HG03280 (cell line): ENCODE data around the gene CCER1.

Experiments used
- ATAC-seq: cut with Tn5 transposase; IDR thresholded peaks from one replicate; pipeline ENCODE4 v1.9.1; 2021; ENCODE audit warnings: mild to moderate bottlenecking, moderate library complexity; ENCODE audit not compliant: unreplicated experiment

CCER1 gene

DNA sequence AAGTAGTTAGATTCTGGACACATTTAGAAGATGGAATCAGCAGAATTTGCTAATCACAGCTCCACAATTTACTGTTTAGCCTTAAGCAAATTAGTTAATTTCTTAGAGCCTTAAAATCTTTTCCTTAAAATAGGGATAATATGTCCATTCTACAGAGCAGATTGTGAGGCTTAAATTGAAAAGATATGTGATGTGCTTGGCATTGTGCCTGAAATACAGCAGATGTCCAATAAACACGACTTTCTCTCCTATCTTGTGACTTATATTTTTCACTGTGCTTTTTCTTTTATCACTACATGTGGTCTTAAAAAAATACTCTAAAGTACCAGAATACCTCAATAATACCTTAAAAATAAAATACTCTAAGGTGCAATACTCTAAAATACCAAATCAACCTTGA is 30.6 kb downstream of the CCER1 start:
- no peak for ATAC-seq

DNA sequence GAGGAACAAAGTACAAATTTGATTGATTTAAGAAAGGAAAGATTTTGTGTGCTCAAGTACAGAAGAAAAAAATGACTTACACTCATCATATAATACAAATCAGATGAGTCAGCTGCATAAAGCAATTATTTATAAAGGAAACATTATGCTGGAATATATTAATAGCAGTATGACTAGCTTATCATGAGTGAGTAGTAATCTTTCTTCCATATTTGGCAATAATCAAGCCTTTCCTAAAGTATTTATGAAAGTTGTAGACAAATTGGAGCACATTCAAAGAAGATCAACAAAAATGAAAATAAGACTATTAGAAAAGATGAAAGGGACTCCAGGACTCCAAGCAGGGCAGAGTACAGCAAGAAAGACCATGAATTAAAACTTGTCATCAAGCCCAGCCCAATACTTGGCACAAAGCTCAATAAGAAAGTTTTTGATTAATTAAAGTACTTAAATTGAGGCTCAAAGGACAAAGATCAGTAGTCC is 32.8 kb downstream of the CCER1 start:
- no peak for ATAC-seq

DNA sequence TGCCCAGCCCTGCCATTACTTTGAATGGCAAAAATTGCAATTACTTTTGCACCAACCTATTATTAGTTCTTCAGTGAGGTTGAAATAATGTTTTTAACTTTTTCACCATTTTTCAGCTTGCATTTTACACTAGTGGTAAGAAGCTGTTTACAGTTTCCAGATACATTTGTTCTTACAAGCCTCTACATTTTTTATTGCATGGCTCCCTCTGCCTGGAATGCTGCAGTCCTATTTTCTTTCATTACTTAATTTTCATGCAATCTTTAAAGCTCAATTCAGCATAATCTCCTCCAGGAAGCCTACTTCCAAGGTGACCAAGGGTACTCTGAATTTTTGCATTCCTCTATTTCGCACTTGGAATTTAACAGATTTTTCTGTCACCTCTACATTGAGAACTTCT is 33.4 kb downstream of the CCER1 start:
- no peak for ATAC-seq

DNA sequence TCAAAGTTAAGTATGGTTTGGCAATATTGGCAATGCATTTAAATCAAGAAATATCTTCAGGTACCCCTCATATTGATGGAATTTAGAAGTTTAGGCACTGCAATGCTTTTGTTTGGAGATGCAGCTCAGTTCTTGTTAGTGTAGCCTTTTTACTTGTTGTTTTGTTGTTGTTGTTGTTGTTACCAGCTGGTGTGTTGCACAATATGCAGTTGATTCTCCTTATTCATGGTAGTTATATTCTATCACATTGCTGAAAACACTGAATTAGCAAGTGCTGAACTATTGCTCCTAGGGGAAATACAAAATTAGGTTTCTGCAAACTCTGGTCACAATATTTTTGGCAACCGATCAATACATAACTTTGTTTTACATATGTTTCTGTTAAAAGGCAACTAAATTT is 34.8 kb downstream of the CCER1 start:
- no peak for ATAC-seq

DNA sequence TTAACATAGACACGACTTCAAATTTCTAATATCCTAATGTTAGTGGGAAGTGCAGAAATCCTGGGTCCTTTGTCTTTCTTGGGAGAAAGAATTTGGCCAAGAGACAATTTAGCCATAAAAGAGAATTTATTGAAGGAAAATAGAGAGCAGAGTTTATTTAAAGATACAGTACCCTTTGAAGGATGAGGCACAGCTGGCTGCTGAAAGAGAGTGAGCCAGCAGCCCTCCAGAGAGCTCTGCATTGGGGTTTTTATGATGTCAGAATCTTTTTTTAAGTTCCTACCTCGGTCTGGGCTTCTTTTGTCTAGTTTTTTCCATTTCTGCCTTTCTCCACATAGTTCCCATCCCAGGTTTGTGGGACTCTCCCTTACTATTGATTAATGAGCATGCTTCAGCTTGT is 37.5 kb downstream of the CCER1 start:
- ATAC-seq = no peak

DNA sequence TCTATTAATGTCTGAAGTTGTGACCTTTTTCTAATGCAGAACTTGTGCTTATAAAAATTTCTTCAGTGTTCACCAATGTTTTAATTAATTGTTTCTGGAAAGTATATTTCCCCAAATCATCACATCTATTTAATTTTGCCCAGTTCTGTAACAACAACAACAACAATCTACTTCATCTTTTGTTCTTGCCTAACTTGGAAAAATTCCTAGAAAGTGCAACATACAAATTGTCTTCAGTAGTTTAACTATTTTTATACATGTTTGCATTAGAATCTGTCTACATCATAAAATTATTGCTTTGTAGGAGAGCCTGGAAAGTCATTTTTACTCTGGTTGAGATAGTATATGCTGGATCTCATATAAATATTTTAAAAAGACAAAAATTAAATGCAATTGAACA is 38.5 kb downstream of the CCER1 start:
- ATAC-seq = no peak

DNA sequence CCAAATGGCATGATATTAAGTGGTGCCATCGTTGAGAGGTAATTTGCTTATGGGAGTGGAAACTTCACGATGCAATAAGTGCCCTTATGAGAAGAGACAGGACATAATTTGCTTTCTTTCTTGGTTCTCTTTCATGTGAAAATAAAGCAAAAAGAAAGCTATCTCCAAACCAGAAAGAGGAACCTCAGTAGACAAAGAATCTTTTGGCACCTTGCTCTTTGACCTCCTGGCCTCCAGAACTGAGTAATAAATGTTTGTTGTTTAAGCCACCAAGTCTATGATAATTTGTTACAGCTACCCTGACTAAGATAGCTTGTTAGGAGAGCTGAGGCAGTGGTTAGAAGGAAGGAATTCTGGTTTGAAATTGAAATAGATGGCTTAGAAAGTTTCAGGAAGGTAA is 39.6 kb downstream of the CCER1 start:
- no peak for ATAC-seq

DNA sequence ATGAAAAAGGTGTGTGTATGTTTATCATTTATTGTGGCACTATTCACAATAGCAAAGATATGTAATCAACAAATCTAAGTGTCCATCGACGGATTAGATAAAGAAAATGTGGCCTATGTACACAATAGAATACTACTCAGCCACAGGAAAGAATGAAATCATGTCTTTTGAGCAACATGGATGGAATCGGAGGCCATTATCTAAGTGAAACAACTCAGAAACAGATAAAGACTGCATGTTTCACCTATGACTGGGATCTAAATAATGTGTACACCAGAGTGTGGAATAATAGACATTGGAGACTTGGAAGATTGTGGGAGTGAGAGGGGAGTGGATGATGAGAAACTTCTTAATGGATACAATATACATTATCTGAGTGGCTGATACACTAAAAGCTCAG is 44.0 kb downstream of the CCER1 start:
- no peak for ATAC-seq

DNA sequence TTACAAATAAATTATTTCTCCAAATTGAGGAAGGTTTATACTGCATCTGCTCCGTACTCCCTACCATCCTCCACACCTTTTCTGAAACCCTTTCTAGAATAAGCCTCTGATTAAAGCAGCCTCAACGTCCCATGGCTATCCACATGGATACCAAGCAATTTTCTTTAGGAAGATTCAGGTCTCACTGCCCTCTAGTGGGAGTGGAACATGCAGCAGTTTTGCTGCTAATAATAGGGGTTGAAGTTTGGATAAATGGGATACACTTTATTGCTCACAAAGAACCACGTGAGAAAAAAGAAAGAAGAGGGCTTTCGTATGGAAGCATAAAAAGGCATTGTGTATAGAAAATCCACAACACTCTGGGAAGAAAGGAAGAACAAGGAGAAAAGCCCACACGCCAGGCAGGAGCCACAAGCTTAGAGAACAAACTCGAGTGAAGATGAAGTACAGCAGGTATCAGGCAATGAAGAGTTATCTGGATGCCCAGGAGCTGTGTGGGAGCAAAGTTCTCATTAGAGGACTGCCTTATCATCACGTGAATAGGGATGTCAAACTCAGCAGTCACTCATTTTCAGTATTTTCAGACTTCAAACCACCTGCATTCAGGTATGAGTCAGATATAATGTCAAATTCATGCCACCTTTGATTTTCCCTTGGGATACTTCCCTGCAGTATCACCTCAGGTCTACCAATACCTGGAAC is 45.8 kb downstream of the CCER1 start:
- no peak for ATAC-seq

DNA sequence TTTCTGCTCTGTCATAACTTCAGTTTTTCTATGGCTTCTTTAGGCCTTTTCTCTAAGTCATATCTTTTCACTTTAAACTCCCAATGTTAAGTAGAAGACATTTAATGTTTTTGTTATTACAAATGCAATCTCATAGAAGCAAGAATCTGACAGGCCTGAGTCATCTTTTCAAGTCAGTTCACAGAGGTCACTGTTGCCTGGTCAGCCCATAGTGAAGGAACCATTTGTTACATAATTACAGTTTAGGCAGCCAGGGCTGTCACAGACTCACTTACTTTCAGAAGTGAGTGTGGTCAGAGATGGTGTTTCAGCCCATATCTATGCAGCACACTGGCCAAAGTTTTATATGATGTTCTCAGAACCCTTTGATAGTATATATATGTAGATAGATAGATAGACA is 46.5 kb downstream of the CCER1 start:
- no peak for ATAC-seq

DNA sequence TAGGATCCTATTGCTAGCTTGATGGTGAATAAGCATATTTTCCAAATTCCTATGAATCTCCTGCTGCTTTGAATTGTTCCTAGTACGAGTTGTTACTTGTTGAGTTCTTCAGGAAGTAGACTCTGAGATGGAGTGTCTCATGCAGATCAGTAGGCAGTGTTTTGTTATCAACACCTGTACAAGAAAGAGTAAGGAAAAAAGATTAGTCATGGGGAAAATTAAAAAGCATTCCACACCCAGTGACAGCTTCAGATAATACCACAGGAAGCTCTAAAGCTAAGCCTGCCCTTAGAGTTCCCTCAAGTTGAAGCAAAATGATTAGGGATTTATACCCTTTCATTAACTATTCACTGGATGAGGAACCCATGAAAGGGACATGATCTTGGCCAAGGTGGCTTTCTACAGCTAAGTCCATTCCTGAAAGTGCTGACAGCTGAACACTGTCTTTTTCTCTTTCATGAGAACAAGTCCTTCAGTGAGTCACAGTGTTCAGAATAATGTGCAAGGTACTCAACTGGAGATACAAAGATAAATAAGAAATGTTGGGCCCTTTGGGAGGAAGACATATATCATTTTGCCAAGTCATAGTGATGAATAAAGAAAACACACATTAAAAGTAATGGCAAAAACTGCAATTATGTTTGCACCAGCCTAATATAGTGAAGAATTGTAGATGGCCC is 49.1 kb downstream of the CCER1 start:
- ATAC-seq = no peak

DNA sequence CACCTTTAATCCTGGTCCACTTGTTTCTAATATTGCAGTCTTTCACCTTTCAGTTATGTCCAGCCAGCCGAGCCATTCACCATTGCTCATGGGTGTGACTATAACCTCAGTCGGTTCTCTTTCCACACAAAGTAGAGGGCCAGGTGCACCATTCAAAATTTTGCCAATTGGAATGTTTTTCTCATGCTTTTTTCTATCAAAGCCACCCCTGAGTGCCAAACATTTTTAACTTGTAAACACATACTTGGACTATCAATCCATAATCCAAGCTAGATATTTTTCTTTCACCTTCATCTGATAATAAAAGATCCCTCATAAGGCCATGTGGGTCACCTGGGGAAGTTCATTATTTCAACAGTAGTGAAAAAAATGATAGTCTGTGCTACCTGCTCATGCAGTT is 52.4 kb downstream of the CCER1 start:
- no peak for ATAC-seq
